Stomach (tissue), 4 donors: ENCODE data around the gene CDRT4.

Source experiments
- POLR2A ChIP-seq, 4 donors: fragments of 450-650 bp; IDR thresholded peaks; one replicate each; pipeline ENCODE4 v1.6.1; 2016; ENCODE audit warnings: antibody characterized with exemption in 4 of 4, control low read depth in 2 of 4, mild to moderate bottlenecking in 1 of 4, moderate library complexity in 1 of 4
- POLR2AphosphoS5 ChIP-seq, 3 donors: sonication (generic); formaldehyde crosslinking; IDR thresholded peaks; one replicate each; pipeline ENCODE4 v1.6.1; 2016; ENCODE audit warnings: antibody characterized with exemption in 3 of 3
- TF ChIP-seq, protein P1 (sequence below), 7 experiments: fragments of 450-650 bp in 4 of 7; fragments of 200-600 bp in 3 of 7; sonication (generic) in 3 of 7; IDR thresholded peaks; one replicate each; pipeline ENCODE4 v1.5.1; 2016 to 2019; ENCODE audit warnings: antibody characterized with exemption in 7 of 7, control low read depth in 2 of 7, mild to moderate bottlenecking in 1 of 7

DNA sequence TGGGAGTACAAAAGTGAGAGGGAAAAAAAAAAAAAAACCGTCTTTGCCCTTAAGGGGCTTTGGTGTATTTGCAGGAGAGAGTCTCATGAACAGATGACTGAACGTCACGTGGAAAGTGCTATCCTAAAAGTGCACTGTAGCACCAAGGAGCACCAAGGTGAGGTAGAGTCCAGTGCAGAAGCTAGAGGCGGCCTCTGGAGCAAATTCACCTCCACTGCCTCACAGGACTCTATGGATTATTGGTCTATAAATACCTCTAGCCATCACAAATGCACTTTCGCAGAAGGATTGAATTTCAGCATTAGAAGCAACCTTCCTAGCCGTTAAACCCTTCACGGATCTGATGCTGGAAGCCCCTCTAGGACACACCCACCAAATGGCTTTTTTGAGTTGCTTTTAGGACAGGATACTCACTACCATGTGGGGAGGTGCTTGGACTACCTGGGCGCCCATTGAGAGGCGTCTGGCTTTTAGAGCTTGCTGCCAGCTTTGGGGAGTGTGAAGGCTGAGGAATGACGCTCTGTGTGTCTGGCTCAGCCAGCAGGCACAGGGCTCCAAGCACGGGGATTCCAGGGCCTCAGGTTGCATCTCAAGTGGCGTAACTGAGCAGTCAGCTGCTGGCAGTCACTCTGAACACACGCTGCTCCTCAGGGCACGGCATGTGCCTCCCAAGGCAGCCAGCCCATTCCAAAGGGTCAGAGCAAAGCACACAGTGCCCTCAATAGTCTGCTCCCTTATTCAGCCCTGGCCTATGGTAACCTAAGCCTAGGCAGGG lies 52.7 kb downstream of the CDRT4 start:
- TF ChIP-seq, protein P1, sequence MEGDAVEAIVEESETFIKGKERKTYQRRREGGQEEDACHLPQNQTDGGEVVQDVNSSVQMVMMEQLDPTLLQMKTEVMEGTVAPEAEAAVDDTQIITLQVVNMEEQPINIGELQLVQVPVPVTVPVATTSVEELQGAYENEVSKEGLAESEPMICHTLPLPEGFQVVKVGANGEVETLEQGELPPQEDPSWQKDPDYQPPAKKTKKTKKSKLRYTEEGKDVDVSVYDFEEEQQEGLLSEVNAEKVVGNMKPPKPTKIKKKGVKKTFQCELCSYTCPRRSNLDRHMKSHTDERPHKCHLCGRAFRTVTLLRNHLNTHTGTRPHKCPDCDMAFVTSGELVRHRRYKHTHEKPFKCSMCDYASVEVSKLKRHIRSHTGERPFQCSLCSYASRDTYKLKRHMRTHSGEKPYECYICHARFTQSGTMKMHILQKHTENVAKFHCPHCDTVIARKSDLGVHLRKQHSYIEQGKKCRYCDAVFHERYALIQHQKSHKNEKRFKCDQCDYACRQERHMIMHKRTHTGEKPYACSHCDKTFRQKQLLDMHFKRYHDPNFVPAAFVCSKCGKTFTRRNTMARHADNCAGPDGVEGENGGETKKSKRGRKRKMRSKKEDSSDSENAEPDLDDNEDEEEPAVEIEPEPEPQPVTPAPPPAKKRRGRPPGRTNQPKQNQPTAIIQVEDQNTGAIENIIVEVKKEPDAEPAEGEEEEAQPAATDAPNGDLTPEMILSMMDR (IDR thresholded peaks at IDR 0.05), result no peak
- peak; percentile 16 to 81 (median 27) for TF ChIP-seq POLR2AphosphoS5 (IDR thresholded peaks at IDR 0.05)
- no peak for TF ChIP-seq POLR2A (IDR thresholded peaks at IDR 0.05)
